NCI-H82 (cell line): ENCODE data around the gene RPL10.
"Not testable (repeated sequence)": the region's sequence is repeated elsewhere in the genome, so short reads cannot be mapped to it uniquely, and the experiment has no call there.

ENCODE experiments used
- DNase-seq: peaks from one replicate; lab custom pipeline; 2025; lab: John Stamatoyannopoulos, UW

RPL10 gene

GRCh38 chrX:154378059-154378798, 19.9 kb upstream of the RPL10 start:
- no peak for DNase-seq

GRCh38 chrX:154378799-154379568, 19.2 kb upstream of the RPL10 start, which contains the start of gene EMD:
Gene EMD (plus strand): TSS chrX:154379295. CDS start chrX:154379485, 190 bp downstream.
- DNase-seq: peak; percentile 100

GRCh38 chrX:154379569-154379951, 18.6 kb upstream of the RPL10 start:
- no peak for DNase-seq

- no peak for DNase-seq
Observed at GRCh38 chrX:154380153-154380552, 18.0 kb upstream of the RPL10 start.

- no peak for DNase-seq
Observed at GRCh38 chrX:154380787-154381186, 17.4 kb upstream of the RPL10 start.

- DNase-seq: no peak
Observed at GRCh38 chrX:154381271-154381670, 16.9 kb upstream of the RPL10 start.

- no peak for DNase-seq
Observed at GRCh38 chrX:154382483-154383069, 15.6 kb upstream of the RPL10 start.

GRCh38 chrX:154383359-154384283, 14.6 kb upstream of the RPL10 start:
- no peak for DNase-seq

- no peak for DNase-seq
Observed at GRCh38 chrX:154384284-154384892, 13.8 kb upstream of the RPL10 start.

- not testable (repeated sequence) for DNase-seq
Observed at GRCh38 chrX:154388094-154388493, 10.1 kb upstream of the RPL10 start.

GRCh38 chrX:154388649-154389048, 9.5 kb upstream of the RPL10 start:
- not testable (repeated sequence) for DNase-seq

GRCh38 chrX:154389812-154390747, 8.1 kb upstream of the RPL10 start:
- DNase-seq: not testable (repeated sequence)

GRCh38 chrX:154396363-154396762, 1.8 kb upstream of the RPL10 start:
- not testable (repeated sequence) for DNase-seq

GRCh38 chrX:154396973-154397887, 947 bp upstream of the RPL10 start:
- peak; percentile 90 for DNase-seq

GRCh38 chrX:154398668-154399526, 720 bp downstream of the RPL10 start:
- DNase-seq: peak; percentile 87

- no peak for DNase-seq
Observed at GRCh38 chrX:154399527-154400368, 1.6 kb downstream of the RPL10 start.

GRCh38 chrX:154400369-154400817, 2.2 kb downstream of the RPL10 start:
- not testable (repeated sequence) for DNase-seq
